ENCODE measurements around the gene ENGASE.

DNA sequence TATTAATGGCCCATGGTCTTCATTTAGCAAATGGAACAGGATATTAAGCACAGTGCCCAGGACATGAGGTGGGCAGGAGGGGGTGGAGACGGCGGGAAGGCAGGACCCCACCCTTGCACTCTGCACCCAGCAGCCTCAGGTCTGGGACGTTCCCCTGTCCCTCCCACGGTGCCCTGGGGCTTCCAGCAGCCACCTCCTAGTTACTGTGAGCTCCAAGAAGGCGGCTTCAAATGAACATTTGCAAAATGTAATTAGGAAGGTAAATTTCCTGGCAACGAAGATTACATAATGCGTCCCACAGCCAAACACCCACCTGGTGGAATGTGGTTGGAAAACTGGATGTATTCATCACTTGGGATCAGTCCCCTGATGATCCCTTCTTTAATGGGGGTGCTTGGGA, 59.4 kb downstream of the ENGASE start:
- TF ChIP-seq BRF2 (IDR thresholded peaks at IDR 0.05; ENCODE audit: borderline replicate concordance, insufficient read depth, insufficient read length) (no peak), JUND (IDR thresholded peaks at IDR 0.05; ENCODE audit: borderline replicate concordance, low read depth, low read length) (no peak), JUND (tag; IDR thresholded peaks at IDR 0.05; ENCODE audit: borderline replicate concordance, low read depth, low read length) (no peak), SMAD4 (CRISPR knock-in tag; conservative IDR thresholded peaks at IDR 0.05) (no peak), CSDE1 (IDR thresholded peaks at IDR 0.05) (no peak), CEBPB (tag; IDR thresholded peaks at IDR 0.05) (no peak), RNF2 (IDR thresholded peaks at IDR 0.05) (no peak), POLR2AphosphoS5 (IDR thresholded peaks at IDR 0.05; ENCODE audit: control insufficient read depth, insufficient read depth, low read depth, low read length) (no peak), ZFX (CRISPR knock-in tag; IDR thresholded peaks at IDR 0.05) (no peak), HIVEP1 (CRISPR knock-in tag; IDR thresholded peaks at IDR 0.05) (no peak), GTF2F1 (IDR thresholded peaks at IDR 0.05; ENCODE audit: low read depth, low read length) (no peak), YY1 (IDR thresholded peaks at IDR 0.05; ENCODE audit: borderline replicate concordance in 1 of 3, control insufficient read depth in 1 of 3, extremely low read depth in 1 of 3, insufficient read depth in 3 of 3, insufficient read length in 1 of 3, insufficient replicate concordance in 2 of 3, low read depth in 1 of 3, low read length in 2 of 3) (no peak)
